Stimulated activated naive B cell treated with anti-CD40 and anti-IgM and Interleukin-4, amounts not matched to agents 10 μg/mL and 1 μg/mL and 100 μg/mL, for 72 hours (primary cell): ENCODE results near the gene LLGL2.
"Not testable (repeated sequence)": the region's sequence is repeated elsewhere in the genome, so short reads cannot be mapped to it uniquely, and the experiment has no call there.

ENCODE experiments used
- ATAC-seq, 2 donors: fragments of 150-1000 bp; cut with Tn5 transposase; replicated peaks; 2 replicates each; pipeline ENCODE4 v1.10.0; 2021; ENCODE audit warnings: moderate library complexity in 1 of 2
- DNase-seq: peaks from one replicate; pipeline ENCODE4 v3.0.0; 2021
- H3K27ac Mint-ChIP-seq: one replicate; pipeline ENCODE4 v1.8.0; 2022; ENCODE audit warnings: mild to moderate bottlenecking, mixed read lengths
- H3K27me3 Mint-ChIP-seq, 2 donors: one replicate each; pipeline ENCODE4 v1.8.0; 2022; ENCODE audit warnings: mixed read lengths in 2 of 2
- H3K36me3 Mint-ChIP-seq, 2 donors: one replicate each; pipeline ENCODE4 v1.8.0; 2022; ENCODE audit warnings: mixed read lengths in 2 of 2, mild to moderate bottlenecking in 1 of 2
- H3K4me1 Mint-ChIP-seq, 2 donors: one replicate each; pipeline ENCODE4 v1.8.0; 2022; ENCODE audit warnings: mixed read lengths in 2 of 2, mild to moderate bottlenecking in 1 of 2
- H3K4me3 Mint-ChIP-seq, 2 donors: one replicate each; pipeline ENCODE4 v1.8.0; 2022; ENCODE audit warnings: mild to moderate bottlenecking in 2 of 2, mixed read lengths in 2 of 2, moderate library complexity in 1 of 2
- H3K9me3 Mint-ChIP-seq, 2 donors: one replicate each; pipeline ENCODE4 v1.8.0; 2022; ENCODE audit warnings: mixed read lengths in 2 of 2, mild to moderate bottlenecking in 1 of 2

Gene LLGL2

GRCh38 chr17:75518201-75518600 is 7.3 kb upstream of the LLGL2 start:
- DNase-seq, result peak; percentile 45
- peak overlapping the region; percentile 26 for H3K27ac Mint-ChIP-seq
- peaks cover 12 to 31% of the 10 kb centered on the region in 2 donors for H3K36me3 Mint-ChIP-seq
- peaks cover 17 to 31% of the 10 kb centered on the region in 2 donors for H3K4me1 Mint-ChIP-seq
- H3K4me3 Mint-ChIP-seq, result peak overlapping the region; percentile 87 to 90
- peak; percentile 57 to 62 for ATAC-seq
- no peaks in the 10 kb centered on the region for H3K27me3 Mint-ChIP-seq
- no peaks in the 10 kb centered on the region for H3K9me3 Mint-ChIP-seq

- DNase-seq (no peak), ATAC-seq (no peak)
- no peaks in the 10 kb centered on the region for H3K9me3 Mint-ChIP-seq
- H3K4me3 Mint-ChIP-seq, result no peak overlapping the region
- peaks cover 14 to 33% of the 10 kb centered on the region in 2 donors for H3K36me3 Mint-ChIP-seq
- H3K4me1 Mint-ChIP-seq, result peaks cover 17 to 27% of the 10 kb centered on the region in 2 donors
- H3K27me3 Mint-ChIP-seq, result no peaks in the 10 kb centered on the region
- no peak overlapping the region for H3K27ac Mint-ChIP-seq
Observed at GRCh38 chr17:75518983-75519537, 6.4 kb upstream of the LLGL2 start.

- Mint-ChIP-seq H3K4me1 (peaks cover 20 to 25% of the 10 kb centered on the region in 2 donors), H3K36me3 (peaks cover 17 to 33% of the 10 kb centered on the region in 2 donors)
- H3K4me3 Mint-ChIP-seq, DNase-seq, H3K27me3 Mint-ChIP-seq, ATAC-seq, H3K9me3 Mint-ChIP-seq, H3K27ac Mint-ChIP-seq: not testable (repeated sequence)
Observed at GRCh38 chr17:75520413-75520812, 5.1 kb upstream of the LLGL2 start.

GRCh38 chr17:75521290-75521689 is 4.2 kb upstream of the LLGL2 start:
- ATAC-seq (no peak), DNase-seq (no peak)
- Mint-ChIP-seq H3K9me3 (no peaks in the 10 kb centered on the region), H3K4me1 (peaks cover 21 to 30% of the 10 kb centered on the region in 2 donors), H3K4me3 (no peak overlapping the region), H3K36me3 (peaks cover 18 to 33% of the 10 kb centered on the region in 2 donors), H3K27me3 (peaks cover 1 to 2% of the 10 kb centered on the region in 2 donors), H3K27ac (no peak overlapping the region)

GRCh38 chr17:75521951-75522727 is 3.4 kb upstream of the LLGL2 start:
- DNase-seq (no peak), ATAC-seq (no peak)
- Mint-ChIP-seq H3K27ac (peak overlapping the region; percentile 9), H3K4me3 (no peak overlapping the region), H3K36me3 (peaks cover 19 to 33% of the 10 kb centered on the region in 2 donors), H3K4me1 (peaks cover 21 to 32% of the 10 kb centered on the region in 2 donors), H3K27me3 (peaks cover 4 to 5% of the 10 kb centered on the region in 2 donors), H3K9me3 (no peaks in the 10 kb centered on the region)

- Mint-ChIP-seq H3K27me3 (peaks cover 4 to 5% of the 10 kb centered on the region in 2 donors), H3K4me3 (no peak overlapping the region), H3K4me1 (peaks cover 8 to 16% of the 10 kb centered on the region in 2 donors), H3K27ac (no peak overlapping the region), H3K9me3 (no peaks in the 10 kb centered on the region), H3K36me3 (peaks cover 16 to 24% of the 10 kb centered on the region in 2 donors)
- no peak for DNase-seq
- no peak for ATAC-seq
Observed at GRCh38 chr17:75523647-75524046, 1.9 kb upstream of the LLGL2 start.

GRCh38 chr17:75524269-75524969 is 1.1 kb upstream of the LLGL2 start:
- peak overlapping the region; percentile 55 to 78 for H3K4me3 Mint-ChIP-seq
- H3K27me3 Mint-ChIP-seq, result peaks cover 4 to 5% of the 10 kb centered on the region in 2 donors

GRCh38 chr17:75525806-75526554 is 483 bp downstream of the LLGL2 start:
- H3K27me3 Mint-ChIP-seq, result peaks cover 4 to 5% of the 10 kb centered on the region in 2 donors
- no peaks in the 10 kb centered on the region for H3K9me3 Mint-ChIP-seq
- DNase-seq (no peak), ATAC-seq (peak; percentile 31 to 35)
- peaks cover 7 to 11% of the 10 kb centered on the region in 2 donors for H3K4me1 Mint-ChIP-seq
- peak overlapping the region; percentile 76 to 78 for H3K4me3 Mint-ChIP-seq
- no peak overlapping the region for H3K27ac Mint-ChIP-seq
- H3K36me3 Mint-ChIP-seq, result peaks cover 12 to 16% of the 10 kb centered on the region in 2 donors

More at GRCh38 chr17:75524269-75524969, 1.1 kb upstream of the LLGL2 start:
- no peaks in the 10 kb centered on the region for H3K9me3 Mint-ChIP-seq
- H3K36me3 Mint-ChIP-seq, result peaks cover 15 to 16% of the 10 kb centered on the region in 2 donors
- DNase-seq, result no peak
- peaks cover 7 to 11% of the 10 kb centered on the region in 2 donors for H3K4me1 Mint-ChIP-seq
- H3K27ac Mint-ChIP-seq, result no peak overlapping the region
- peak in 1 of 2 donors; percentile 2 for ATAC-seq

GRCh38 chr17:75526555-75527270 is 1.2 kb downstream of the LLGL2 start:
- Mint-ChIP-seq H3K4me3 (peak overlapping the region; percentile 76 to 78), H3K27me3 (peaks cover 4 to 5% of the 10 kb centered on the region in 2 donors), H3K9me3 (no peaks in the 10 kb centered on the region), H3K36me3 (peaks cover 12% of the 10 kb centered on the region in 2 donors), H3K4me1 (peaks cover 7 to 11% of the 10 kb centered on the region in 2 donors), H3K27ac (no peak overlapping the region)
- ATAC-seq (no peak), DNase-seq (no peak)

- H3K27me3 Mint-ChIP-seq, result peaks cover 4 to 5% of the 10 kb centered on the region in 2 donors
- peaks cover 0 to 2% of the 10 kb centered on the region in 2 donors for H3K36me3 Mint-ChIP-seq
- H3K4me1 Mint-ChIP-seq, result peaks cover 12 to 22% of the 10 kb centered on the region in 2 donors
- H3K4me3 Mint-ChIP-seq, result no peak overlapping the region
- no peaks in the 10 kb centered on the region for H3K9me3 Mint-ChIP-seq
- no peak overlapping the region for H3K27ac Mint-ChIP-seq
- no peak for ATAC-seq
- no peak for DNase-seq
Observed at GRCh38 chr17:75530837-75531720, 5.6 kb downstream of the LLGL2 start.

- no peak overlapping the region for H3K4me3 Mint-ChIP-seq
- H3K4me1 Mint-ChIP-seq, result peaks cover 8 to 16% of the 10 kb centered on the region in 2 donors
- H3K27me3 Mint-ChIP-seq, result no peaks in the 10 kb centered on the region
- no peaks in the 10 kb centered on the region for H3K9me3 Mint-ChIP-seq
- DNase-seq, result no peak
- H3K36me3 Mint-ChIP-seq, result no peaks in the 10 kb centered on the region
- no peak for ATAC-seq
- no peak overlapping the region for H3K27ac Mint-ChIP-seq
Observed at GRCh38 chr17:75531721-75532072, 6.2 kb downstream of the LLGL2 start.

- Mint-ChIP-seq H3K36me3 (no peaks in the 10 kb centered on the region), H3K4me3 (peak overlapping the region; percentile 2 to 51)
- DNase-seq, result peak; percentile 38
Observed at GRCh38 chr17:75535119-75535537, 9.6 kb downstream of the LLGL2 start.

More at GRCh38 chr17:75535119-75535537, 9.6 kb downstream of the LLGL2 start:
- no peaks in the 10 kb centered on the region for H3K9me3 Mint-ChIP-seq
- ATAC-seq, result peak; percentile 88 to 94
- H3K27ac Mint-ChIP-seq, result peak overlapping the region; percentile 26
- no peaks in the 10 kb centered on the region for H3K27me3 Mint-ChIP-seq
- H3K4me1 Mint-ChIP-seq, result peaks cover 8 to 15% of the 10 kb centered on the region in 2 donors
